K562 (cell line): ENCODE measurements around the gene HSPA1B. TPM values are rescaled to one million over a fixed set of nuclear protein-coding genes. Genes with fewer than 3 reads are reported as not detected.
A peak's percentile ranks its signal among the peaks of the same experiment; 100 is the strongest.

Experiments
- ARID3B ChIP-seq: fragments of 250-450 bp; sonication (Bioruptor Pico); IDR thresholded peaks from 2 replicates; pipeline ENCODE4 v1.4.0; 2020; ENCODE audit warnings: borderline replicate concordance
- FOXA3 ChIP-seq, 2 experiments: fragments of 450-650 bp in 1 of 2; sonication (generic) in 1 of 2; formaldehyde crosslinking; IDR thresholded peaks in 1 of 2; conservative IDR thresholded peaks in 1 of 2; 2 replicates each; pipeline versions ENCODE4 v1.4.0 to v1.8.0; 2020 to 2022; ENCODE audit warnings: mild to moderate bottlenecking in 2 of 2, missing genetic modification reagents in 1 of 2
- HBP1 ChIP-seq: fragments of 450-650 bp; formaldehyde crosslinking; IDR thresholded peaks from 2 replicates; pipeline ENCODE4 v1.4.0; 2022; ENCODE audit warnings: missing genetic modification characterization
- LARP7 ChIP-seq: fragments of 450-650 bp; IDR thresholded peaks from 2 replicates; pipeline ENCODE4 v1.6.1; 2016
- MAZ ChIP-seq, 2 experiments: fragments of 450-650 bp in 1 of 2; sonication (generic) in 1 of 2; formaldehyde crosslinking; IDR thresholded peaks in 1 of 2; conservative IDR thresholded peaks in 1 of 2; 2 replicates each; pipeline versions ENCODE4 v1.4.0 to v1.5.0; 2020; ENCODE audit warnings: mild to moderate bottlenecking in 1 of 2, missing genetic modification reagents in 1 of 2
- RAD21 ChIP-seq, 2 experiments: fragments of 250-450 bp in 1 of 2; fragments of 450-650 bp in 1 of 2; sonication (Bioruptor Pico) in 1 of 2; formaldehyde crosslinking in 1 of 2; IDR thresholded peaks in 1 of 2; conservative IDR thresholded peaks in 1 of 2; 2 replicates each; pipeline versions ENCODE4 v1.4.0 to v1.8.0; 2020 to 2022; ENCODE audit warnings: mild to moderate bottlenecking in 2 of 2, moderate library complexity in 1 of 2
- STAT5B ChIP-seq: fragments of 250-450 bp; sonication (Bioruptor Pico); IDR thresholded peaks from 2 replicates; pipeline ENCODE4 v1.8.0; 2021; ENCODE audit warnings: mild to moderate bottlenecking, inconsistent platforms
- THRB ChIP-seq: fragments of 450-650 bp; formaldehyde crosslinking; conservative IDR thresholded peaks from 2 replicates; pipeline ENCODE4 v1.4.0; 2022; ENCODE audit warnings: mild to moderate bottlenecking, missing genetic modification characterization
- ZNF277 ChIP-seq: fragments of 250-450 bp; sonication (Bioruptor Pico); IDR thresholded peaks from 2 replicates; pipeline ENCODE4 v1.8.0; 2022; ENCODE audit warnings: inconsistent platforms, mild to moderate bottlenecking, moderate library complexity, borderline replicate concordance
- ZNF583 ChIP-seq: fragments of 250-450 bp; sonication (Bioruptor Pico); IDR thresholded peaks from 2 replicates; pipeline ENCODE4 v1.4.0; 2020
- ZNF707 ChIP-seq: fragments of 250-450 bp; sonication (Bioruptor Pico); conservative IDR thresholded peaks from 2 replicates; pipeline ENCODE4 v1.8.0; 2022; ENCODE audit warnings: inconsistent platforms, mild to moderate bottlenecking, moderate library complexity
- ZNF75A ChIP-seq: fragments of 450-650 bp; formaldehyde crosslinking; IDR thresholded peaks from 2 replicates; pipeline ENCODE4 v1.4.0; 2020; ENCODE audit warnings: mild to moderate bottlenecking
- polyA plus RNA-seq, 8 experiments: library from polyadenylated mRNA; depleted of rRNA in 4 of 8; stranded (reverse) in 5 of 8; unstranded in 3 of 8; fragments of >200 nt; fragmentation: Nextera tagmentation in 2 of 8; fragmentation: Illumina TruSeq in 1 of 8; extraction: Ambion mirVana in 2 of 8; extraction: Trizol in 1 of 8; gene quantifications; 2 replicates each; pipeline versions ENCODE4 v1.2.1 to v1.2.3, GENCODE V29; 2011 to 2014; ENCODE audit warnings: inconsistent platforms in 1 of 8, missing spikeins in 1 of 8
- total RNA-seq, 7 experiments: library from RNA; depleted of rRNA in 6 of 7; stranded (reverse); fragments of >200 nt in 6 of 7; fragmentation: Illumina TruSeq in 2 of 7; extraction: Trizol in 2 of 7; gene quantifications; 2 replicates each; pipeline versions ENCODE4 v1.2.1 to v1.2.3, GENCODE V29; 2011 to 2021; ENCODE audit warnings: low replicate concordance in 1 of 7

Gene HSPA1B
- total and polyA plus RNA-seq, 9 of the 15 experiments (the other 6 are each of a cell fraction or from before 2014, with no cell fraction given), result 0.27 to 227 (median 51.2) TPM

GRCh38 chr6:31823592-31824196 lies 3.8 kb upstream of the HSPA1B start (continued):
- TF ChIP-seq ZNF583 (CRISPR knock-in tag) (peak; percentile 74; the same call in 1 of the 2 replicates), LARP7 (0 out of 2 replicates have a peak, but pooled peaks have one; percentile 17), ZNF277 (CRISPR knock-in tag) (0 out of 2 replicates have a peak, but pooled peaks have one; percentile 58), ZNF75A (CRISPR knock-in tag) (0 out of 2 replicates have a peak, but pooled peaks have one; percentile 28), RAD21 (CRISPR knock-in tag; conservative IDR thresholded peaks at IDR 0.05 in 1 of 2, IDR thresholded peaks at IDR 0.05 in 1 of 2) (peak in 1 of 2 experiments; percentile 26; a peak in 1 of 4 replicates), STAT5B (CRISPR knock-in tag) (peak; percentile 37; the same call in 1 of the 2 replicates), THRB (CRISPR knock-in tag) (0 out of 2 replicates have a peak, but pooled peaks have one; percentile 28), HBP1 (0 out of 2 replicates have a peak, but pooled peaks have one; percentile 52), ZNF707 (CRISPR knock-in tag) (0 out of 2 replicates have a peak, but pooled peaks have one; percentile 50), MAZ (CRISPR knock-in tag; conservative IDR thresholded peaks at IDR 0.05 in 1 of 2, IDR thresholded peaks at IDR 0.05 in 1 of 2) (0 out of 4 replicates have a peak, but pooled peaks of 1 of the 2 experiments have one; percentile 17), FOXA3 (CRISPR knock-in tag; conservative IDR thresholded peaks at IDR 0.05 in 1 of 2, IDR thresholded peaks at IDR 0.05 in 1 of 2) (0 out of 4 replicates have a peak, but pooled peaks of 1 of the 2 experiments have one; percentile 18), ARID3B (0 out of 2 replicates have a peak, but pooled peaks have one; percentile 40)
